ENCODE measurements around the gene CALHM5. TPM values are rescaled to one million over a fixed set of nuclear protein-coding genes. Genes with fewer than 3 reads are reported as not detected.

The CALHM5 gene
- total and polyA plus RNA-seq, 9 of the 15 experiments (the other 6 are each of a cell fraction or from before 2014, with no cell fraction given) = under 0.01 to 0.05 (median 0.02) TPM; not detected in 2

- TF ChIP-seq GABPA (tag; conservative IDR thresholded peaks at IDR 0.05; ENCODE audit: low read depth) = no peak
- TF ChIP-seq BRF2 (IDR thresholded peaks at IDR 0.05; ENCODE audit: borderline replicate concordance, insufficient read depth, insufficient read length) = no peak
- no peak for TF ChIP-seq ATF6 (CRISPR knock-in tag; IDR thresholded peaks at IDR 0.05)
- TF ChIP-seq HNRNPUL1 (IDR thresholded peaks at IDR 0.05; ENCODE audit: low read length) = no peak
- no peak for TF ChIP-seq CEBPG (CRISPR knock-in tag; IDR thresholded peaks at IDR 0.05)
- no peak for TF ChIP-seq CEBPG (tag; conservative IDR thresholded peaks at IDR 0.05 in 1 of 2, IDR thresholded peaks at IDR 0.05 in 1 of 2)
- no peak for TF ChIP-seq CREB3 (tag; conservative IDR thresholded peaks at IDR 0.05; ENCODE audit: low read depth)
Measured at GRCh38 chr6:116528780-116529179, 17.3 kb downstream of the CALHM5 start (continued).
